HCT116 (cell line): Measurements from ENCODE around the gene JAK1. TPM values are rescaled to one million over a fixed set of nuclear protein-coding genes. Genes with fewer than 3 reads are reported as not detected.

ENCODE experiments used
- ATAC-seq: fragments of 200-7000 bp; cut with Tn5 transposase; 2 replicates; pipeline ENCODE4 v1.9.1; 2020; ENCODE audit warnings: mild to moderate bottlenecking, moderate library complexity
- BruUV-seq: library from RNA; stranded (reverse); fragments of 400-500 nt; replicated peaks from 2 replicates; lab custom pipeline; 2021; lab: Mats Ljungman, UMichigan
- CTCF ChIA-PET: fragments of 300-600 bp; sonication (Branson Sonifier 250); formaldehyde crosslinking; loops from one replicate; lab custom pipeline; 2021; ENCODE audit warnings: antibody characterized with exemption; lab: Charles Lee
- POLR2A ChIA-PET: fragments of 300-600, 350-600 bp; sonication (Branson Sonifier 250); formaldehyde crosslinking; loops from one replicate; lab custom pipeline; 2021; ENCODE audit warnings: antibody characterized with exemption; lab: Charles Lee
- RAD21 ChIA-PET, 2 experiments: fragments of 300-600 bp; sonication (Branson Sonifier 250); formaldehyde crosslinking; loops; one replicate each; lab custom pipeline; 2023; ENCODE audit warnings: low total read pairs in 2 of 2; ENCODE audit not compliant: uncharacterized antibody in 2 of 2, unreplicated experiment in 2 of 2, low non-redundant PET in 1 of 2; lab: Charles Lee
- DNase-seq: peaks from one replicate; pipeline ENCODE4 v3.0.0-alpha.2; 2010; ENCODE audit warnings: low read depth, low spot score
- H2AFZ ChIP-seq: fragments of 200-600 bp; shearing (Covaris generic), sonication (generic); 2 replicates; pipeline ENCODE4 v1.6.1; 2017; ENCODE audit warnings: low read depth, mixed run types, mixed read lengths, antibody characterized with exemption, low read length; ENCODE audit not compliant: poor library complexity, severe bottlenecking
- H3K27ac ChIP-seq: 2 replicates; pipeline ENCODE4 v1.5.1; 2012; ENCODE audit warnings: low read depth, low read length
- H3K27me3 ChIP-seq: fragments of 200-600 bp; sonication (generic); 2 replicates; pipeline ENCODE4 v1.6.1; 2016; ENCODE audit warnings: mixed run types, low read length, mixed read lengths; ENCODE audit not compliant: insufficient read depth
- H3K36me3 ChIP-seq, 2 experiments: fragments of 200-500 bp in 1 of 2; fragments of 200-600 bp in 1 of 2; sonication (Bioruptor generic) in 1 of 2; sonication (generic) in 1 of 2; 2 replicates each; pipeline versions ENCODE4 v1.5.1 to v1.6.1; 2014 to 2016; ENCODE audit warnings: low read length in 2 of 2, inconsistent platforms in 1 of 2, mixed read lengths in 1 of 2, mixed run types in 1 of 2; ENCODE audit not compliant: insufficient read depth in 2 of 2, control insufficient read depth in 1 of 2
- H3K4me1 ChIP-seq, 2 experiments: fragments of 200-600 bp in 1 of 2; sonication (generic) in 1 of 2; 2 replicates each; pipeline versions ENCODE4 v1.5.1 to v1.6.1; 2012 to 2017; ENCODE audit warnings: low read length in 2 of 2, inconsistent platforms in 1 of 2, mild to moderate bottlenecking in 1 of 2, mixed read lengths in 1 of 2, mixed run types in 1 of 2, moderate library complexity in 1 of 2; ENCODE audit not compliant: insufficient read depth in 2 of 2, control insufficient read depth in 1 of 2
- H3K4me2 ChIP-seq: fragments of 200-600 bp; sonication (generic); 2 replicates; pipeline ENCODE4 v1.6.1; 2017; ENCODE audit warnings: mixed run types, low read length, mixed read lengths
- H3K4me3 ChIP-seq, 2 experiments: fragments of 200-600 bp in 1 of 2; sonication (generic) in 1 of 2; replicated peaks in 1 of 2; 2 replicates each; pipeline ENCODE4 v1.5.1; 2011 to 2016; ENCODE audit warnings: low read length in 2 of 2, control low read depth in 1 of 2, low read depth in 1 of 2, mild to moderate bottlenecking in 1 of 2, mixed read lengths in 1 of 2, mixed run types in 1 of 2
- H3K79me2 ChIP-seq: fragments of 200-600 bp; sonication (generic); 2 replicates; pipeline ENCODE4 v1.6.1; 2017; ENCODE audit warnings: mild to moderate bottlenecking, mixed run types, low read length, moderate library complexity, mixed read lengths; ENCODE audit not compliant: insufficient read depth
- H3K9ac ChIP-seq: fragments of 200-600 bp; sonication (generic); 2 replicates; pipeline ENCODE4 v1.6.1; 2016; ENCODE audit warnings: low read length, mixed read lengths
- H3K9me2 ChIP-seq: fragments of 200-600 bp; sonication (generic), shearing (Covaris generic); 2 replicates; pipeline ENCODE4 v1.6.1; 2017; ENCODE audit warnings: mixed run types, mild to moderate bottlenecking, moderate library complexity; ENCODE audit not compliant: insufficient read depth
- H3K9me3 ChIP-seq, 2 experiments: fragments of 200-500 bp in 1 of 2; fragments of 200-600 bp in 1 of 2; sonication (Bioruptor generic) in 1 of 2; sonication (generic) in 1 of 2; 2 replicates each; pipeline ENCODE4 v1.6.1; 2014 to 2017; ENCODE audit warnings: low read length in 2 of 2, mixed read lengths in 2 of 2, inconsistent platforms in 1 of 2, low read depth in 1 of 2, mild to moderate bottlenecking in 1 of 2, mixed run types in 1 of 2, moderate library complexity in 1 of 2; ENCODE audit not compliant: control insufficient read depth in 1 of 2, insufficient read depth in 1 of 2
- H4K20me1 ChIP-seq: fragments of 200-600 bp; sonication (generic), shearing (Covaris generic); 2 replicates; pipeline ENCODE4 v1.6.1; 2017; ENCODE audit warnings: mixed run types, mild to moderate bottlenecking, moderate library complexity; ENCODE audit not compliant: insufficient read depth
- ELF1 ChIP-seq: IDR thresholded peaks from 2 replicates; pipeline ENCODE4 v1.6.1; 2012; ENCODE audit warnings: low read depth, borderline replicate concordance
- EZH2phosphoT487 ChIP-seq: fragments of 200-600 bp; IDR thresholded peaks from 2 replicates; pipeline ENCODE4 v1.6.1; 2018; ENCODE audit warnings: antibody characterized with exemption, borderline replicate concordance
- JUND ChIP-seq: IDR thresholded peaks from 2 replicates; pipeline ENCODE4 v1.6.1; 2012
- POLR2A ChIP-seq: IDR thresholded peaks from 2 replicates; pipeline ENCODE4 v1.7.0; 2011; ENCODE audit warnings: borderline replicate concordance; ENCODE audit not compliant: insufficient read depth, insufficient read length; ENCODE audit errors: extremely low read depth
- POLR2AphosphoS5 ChIP-seq: IDR thresholded peaks from 2 replicates; pipeline ENCODE4 v1.6.1; 2011; ENCODE audit warnings: mild to moderate bottlenecking, low read depth, low read length, moderate library complexity
- RAD21 ChIP-seq: IDR thresholded peaks from 2 replicates; pipeline ENCODE4 v1.6.1; 2012; ENCODE audit warnings: low read depth, mild to moderate bottlenecking
- SRF ChIP-seq: IDR thresholded peaks from 2 replicates; pipeline ENCODE4 v1.6.1; 2012; ENCODE audit warnings: low read depth
- TCF7L2 ChIP-seq: IDR thresholded peaks from 2 replicates; pipeline ENCODE4 v1.7.0; 2011; ENCODE audit warnings: borderline replicate concordance, inconsistent platforms; ENCODE audit not compliant: insufficient read depth, insufficient read length; ENCODE audit errors: extremely low read depth
- ZFX ChIP-seq: fragments of 450-650 bp; IDR thresholded peaks from 2 replicates; pipeline ENCODE4 v1.6.1; 2017
- intact Hi-C: fragments of 100-400 bp; cut with micrococcal nuclease; formaldehyde crosslinking; loops from 2 replicates; pipeline ENCODE4 v1.10.0; 2022
- total RNA-seq: library from RNA; stranded (reverse); gene quantifications from one replicate; pipeline ENCODE4 v1.2.1, GENCODE V29; 2021; ENCODE audit not compliant: unreplicated experiment
- TF ChIP-seq, protein P1 (sequence below), 3 experiments: fragments of 200-600 bp in 1 of 3; sonication (generic) in 1 of 3; IDR thresholded peaks in 2 of 3; conservative IDR thresholded peaks in 1 of 3; 2 replicates each; pipeline ENCODE4 v1.5.1; 2012 to 2017; ENCODE audit warnings: low read depth in 2 of 3, low read length in 2 of 3, antibody characterized with exemption in 1 of 3, borderline replicate concordance in 1 of 3, control low read depth in 1 of 3, mild to moderate bottlenecking in 1 of 3, mixed read lengths in 1 of 3, mixed run types in 1 of 3, moderate library complexity in 1 of 3; ENCODE audit not compliant: insufficient read depth in 1 of 3
- TF ChIP-seq, protein P2 (sequence below): IDR thresholded peaks from 2 replicates; pipeline ENCODE4 v1.6.1; 2012

JAK1 gene
- total RNA-seq, 1 experiment from 2014 or later, result 53.2 TPM

DNA sequence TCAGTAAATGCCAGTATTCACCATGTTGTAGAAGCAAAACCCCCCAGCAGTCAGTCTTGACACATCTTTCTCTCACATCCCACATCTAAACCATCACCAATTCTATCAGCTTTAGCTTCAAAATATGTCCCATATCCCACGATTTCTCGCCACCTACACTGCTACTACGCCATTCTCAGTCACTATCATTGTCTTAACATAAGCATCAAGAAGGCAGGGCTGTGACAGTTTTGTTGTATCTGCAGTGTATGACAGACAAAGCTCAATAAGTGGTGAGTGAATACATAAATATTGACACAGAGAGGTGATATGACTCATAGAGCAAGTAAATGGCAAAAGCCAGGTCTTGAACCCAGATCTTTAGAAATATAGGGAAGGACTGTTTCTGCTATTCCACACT is 59.9 kb downstream of the JAK1 start:
- peaks cover 20% of the 10 kb centered on the region for H3K79me2 ChIP-seq
- H4K20me1 ChIP-seq, result no peaks in the 10 kb centered on the region
- H3K4me2 ChIP-seq, result peak overlapping the region; percentile 2; the same call in 1 of the 2 replicates
- no peak overlapping the region for H3K9ac ChIP-seq
- H3K9me2 ChIP-seq, result no peaks in the 10 kb centered on the region
- no peak for TF ChIP-seq TCF7L2
- TF ChIP-seq, protein P1, sequence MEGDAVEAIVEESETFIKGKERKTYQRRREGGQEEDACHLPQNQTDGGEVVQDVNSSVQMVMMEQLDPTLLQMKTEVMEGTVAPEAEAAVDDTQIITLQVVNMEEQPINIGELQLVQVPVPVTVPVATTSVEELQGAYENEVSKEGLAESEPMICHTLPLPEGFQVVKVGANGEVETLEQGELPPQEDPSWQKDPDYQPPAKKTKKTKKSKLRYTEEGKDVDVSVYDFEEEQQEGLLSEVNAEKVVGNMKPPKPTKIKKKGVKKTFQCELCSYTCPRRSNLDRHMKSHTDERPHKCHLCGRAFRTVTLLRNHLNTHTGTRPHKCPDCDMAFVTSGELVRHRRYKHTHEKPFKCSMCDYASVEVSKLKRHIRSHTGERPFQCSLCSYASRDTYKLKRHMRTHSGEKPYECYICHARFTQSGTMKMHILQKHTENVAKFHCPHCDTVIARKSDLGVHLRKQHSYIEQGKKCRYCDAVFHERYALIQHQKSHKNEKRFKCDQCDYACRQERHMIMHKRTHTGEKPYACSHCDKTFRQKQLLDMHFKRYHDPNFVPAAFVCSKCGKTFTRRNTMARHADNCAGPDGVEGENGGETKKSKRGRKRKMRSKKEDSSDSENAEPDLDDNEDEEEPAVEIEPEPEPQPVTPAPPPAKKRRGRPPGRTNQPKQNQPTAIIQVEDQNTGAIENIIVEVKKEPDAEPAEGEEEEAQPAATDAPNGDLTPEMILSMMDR (IDR thresholded peaks at IDR 0.05 in 2 of 3, conservative IDR thresholded peaks at IDR 0.05 in 1 of 3; ENCODE audit: borderline replicate concordance in 1 of 3, insufficient read depth in 1 of 3, low read depth in 2 of 3, low read length in 2 of 3), result no peak
- TF ChIP-seq JUND, result peak; percentile 39; the same call in 1 of the 2 replicates
- TF ChIP-seq ZFX, result no peak
- no peak overlapping the region for H3K27ac ChIP-seq
- ChIA-PET RAD21 (no interaction called here), POLR2A (no interaction called here), CTCF (no interaction called here)
- ATAC-seq (no peak), DNase-seq (no peak)
- intact Hi-C loops, result no loop called here
- H3K27me3 ChIP-seq, result no peaks in the 10 kb centered on the region
- BruUV-seq, result no TSS peak
- no peak overlapping the region for H3K4me3 ChIP-seq
- no peaks in the 10 kb centered on the region for H3K9me3 ChIP-seq
- no peak overlapping the region for H2AFZ ChIP-seq
- peaks cover 8 to 17% of the 10 kb centered on the region in 2 experiments for H3K4me1 ChIP-seq
- H3K36me3 ChIP-seq, result no peaks in the 10 kb centered on the region

DNA sequence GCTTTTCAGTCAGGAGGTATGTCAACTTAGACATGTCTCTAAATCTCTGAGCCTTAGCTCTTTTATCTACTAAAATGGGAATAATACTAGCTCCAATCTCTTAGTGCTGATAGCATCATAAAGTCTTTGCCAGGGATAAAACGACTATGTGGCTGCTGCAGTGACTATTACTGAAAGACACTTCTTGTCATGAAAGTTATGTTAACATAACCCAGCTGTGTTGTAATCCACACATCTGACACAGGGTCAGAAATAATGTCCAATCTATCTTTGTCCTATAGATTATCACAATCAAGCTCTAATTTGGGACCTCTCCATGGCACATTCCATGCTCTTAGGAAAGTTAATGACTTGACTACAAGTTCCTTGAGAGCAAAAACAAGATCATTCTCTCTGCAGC is 62.8 kb downstream of the JAK1 start:
- Histone ChIP-seq H3K9me2 (no peaks in the 10 kb centered on the region), H3K27ac (no peak overlapping the region), H2AFZ (no peak overlapping the region), H3K9ac (no peak overlapping the region), H3K9me3 (no peaks in the 10 kb centered on the region), H3K4me3 (no peak overlapping the region), H3K27me3 (no peaks in the 10 kb centered on the region), H4K20me1 (no peaks in the 10 kb centered on the region), H3K36me3 (no peaks in the 10 kb centered on the region), H3K4me2 (no peak overlapping the region), H3K4me1 (peaks cover 19 to 37% of the 10 kb centered on the region in 2 experiments)
- CTCF ChIA-PET, result no interaction called here
- POLR2A ChIA-PET, result no interaction called here
- ATAC-seq (no peak), DNase-seq (no peak)
- no TSS peak for BruUV-seq
- RAD21 ChIA-PET, result no interaction called here
- intact Hi-C loops, result no loop called here
- TF ChIP-seq POLR2A (no peak), RAD21 (no peak), EZH2phosphoT487 (no peak), SRF (no peak), ELF1 (no peak), JUND (no peak), POLR2AphosphoS5 (no peak)
- TF ChIP-seq, protein P2, sequence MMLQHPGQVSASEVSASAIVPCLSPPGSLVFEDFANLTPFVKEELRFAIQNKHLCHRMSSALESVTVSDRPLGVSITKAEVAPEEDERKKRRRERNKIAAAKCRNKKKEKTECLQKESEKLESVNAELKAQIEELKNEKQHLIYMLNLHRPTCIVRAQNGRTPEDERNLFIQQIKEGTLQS, result no peak
- TF ChIP-seq, all 23 proteins: peak for 0
- H3K79me2 ChIP-seq, result peaks cover 13% of the 10 kb centered on the region; the same call in 1 of the 2 replicates
